Stimulated activated CD4-positive, alpha-beta T cell treated with anti-CD3 and anti-CD28 coated beads, Interleukin-12 subunit alpha, Interleukin-12 subunit beta, amount 100 ng/mL, for 24 hours (primary cell): ENCODE measurements around the gene TBC1D1.

Experiments
- DNase-seq, 2 experiments: peaks; one replicate each; pipeline ENCODE4 v3.0.0-alpha.2; 2020; ENCODE audit warnings: low read depth in 2 of 2

The TBC1D1 gene

GRCh38 chr4:37990731-37991245 is 99.9 kb downstream of the TBC1D1 start:
- DNase-seq: no peak

DNA sequence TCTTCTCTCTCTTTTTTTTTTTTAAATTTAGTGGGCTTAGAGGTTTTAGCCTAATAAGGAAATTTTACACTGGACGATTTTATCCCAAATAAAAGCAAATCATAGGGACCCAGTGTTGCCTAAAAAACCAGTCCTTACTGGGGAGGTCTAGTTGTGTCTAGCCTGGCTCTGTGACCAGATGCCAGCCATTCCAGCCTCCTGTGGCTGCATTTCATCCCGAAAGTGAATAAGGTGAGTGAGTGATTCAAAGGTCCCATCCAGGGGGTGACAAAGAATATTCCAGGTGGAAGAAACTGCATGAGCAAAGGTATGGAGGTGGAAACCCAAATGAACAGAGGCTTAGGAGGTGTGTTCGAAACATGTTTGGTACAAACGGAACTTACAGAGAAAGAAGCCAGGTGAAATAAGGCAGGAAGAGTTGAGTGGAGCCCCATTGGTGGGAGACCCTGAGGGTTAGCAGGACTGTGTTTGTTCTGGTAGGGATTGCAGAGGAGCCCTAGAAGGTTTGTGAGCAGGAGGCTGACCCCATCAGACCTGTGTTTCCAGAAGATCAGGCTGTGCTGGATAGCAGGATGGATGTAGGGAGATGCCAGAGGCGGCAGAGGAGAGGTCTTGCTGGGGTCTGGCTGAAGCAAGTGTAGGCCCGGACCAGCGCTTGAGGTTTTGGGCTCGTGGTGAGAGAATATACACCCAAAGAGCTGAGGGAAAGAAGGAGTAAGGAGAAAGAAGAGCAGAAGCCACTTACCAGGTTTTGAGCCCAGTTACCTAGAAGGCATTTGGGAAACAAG is 100.9 kb downstream of the TBC1D1 start:
- DNase-seq: no peak

- DNase-seq: no peak
These were observed 102.9 kb downstream of the TBC1D1 start for GRCh38 chr4:37993806-37994205.

- no peak for DNase-seq
These were observed 103.7 kb downstream of the TBC1D1 start for GRCh38 chr4:37994569-37994968.

DNA sequence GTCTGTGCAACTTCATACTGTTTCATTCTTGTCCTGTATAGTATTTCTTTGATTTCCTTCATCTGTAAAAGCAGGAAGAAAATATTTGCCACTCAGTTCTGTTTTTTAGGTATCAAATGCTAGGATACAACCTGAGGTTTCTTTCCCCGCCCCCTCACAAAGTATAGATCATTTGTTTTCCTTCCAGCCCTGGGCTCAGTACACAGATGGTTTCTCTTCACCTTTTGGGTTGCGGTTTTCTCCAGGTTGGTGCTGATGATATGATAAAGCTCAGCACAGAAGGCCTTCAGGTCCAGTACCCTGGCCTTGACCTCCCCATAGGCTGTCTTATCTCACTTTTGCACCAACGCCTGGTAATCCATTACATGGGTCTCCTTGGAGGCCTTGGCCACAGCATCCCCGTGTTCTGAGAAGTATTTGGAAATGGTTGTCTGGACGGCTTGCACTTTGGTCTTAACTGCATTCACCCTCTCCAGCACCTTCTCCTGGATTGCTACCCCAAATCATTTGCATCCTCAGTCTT is 104.5 kb downstream of the TBC1D1 start:
- no peak for DNase-seq

DNA sequence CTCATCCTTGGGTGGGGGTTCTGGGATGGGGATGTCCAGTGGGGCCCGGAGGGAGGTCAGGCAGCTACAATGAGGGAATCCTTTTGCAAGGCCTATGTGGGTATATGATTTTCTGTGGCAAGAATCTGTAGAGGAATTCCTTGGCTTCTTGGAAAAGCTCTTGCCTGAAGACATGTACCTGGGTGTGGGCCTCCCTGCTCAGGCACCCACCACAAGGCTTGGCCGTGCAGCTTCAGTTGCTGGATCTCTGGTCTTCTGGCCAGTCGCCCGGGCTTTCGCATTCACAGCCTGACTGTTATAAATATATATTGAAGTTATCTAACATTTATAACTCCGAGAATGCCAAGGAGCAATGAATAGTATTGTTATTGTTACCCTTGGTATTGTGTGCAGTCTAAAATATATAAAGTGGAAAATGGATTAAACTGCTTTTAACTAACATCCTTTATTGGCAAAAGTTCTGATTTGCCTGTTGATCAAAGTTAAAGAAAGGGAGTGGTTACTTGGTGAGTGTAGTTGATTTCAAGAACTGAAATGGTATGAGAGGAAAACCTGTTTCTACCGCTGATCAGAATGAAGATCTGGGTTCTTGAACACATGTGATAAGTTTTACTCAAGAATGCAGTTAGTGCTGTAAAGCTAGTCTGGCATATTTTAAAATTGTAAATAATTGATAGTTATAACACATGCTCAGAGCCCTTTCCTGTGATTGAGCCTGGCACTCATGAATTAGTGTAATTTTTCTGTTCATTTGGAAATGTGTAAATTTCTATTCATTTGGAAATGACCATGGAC is 105.3 kb downstream of the TBC1D1 start:
- DNase-seq: no peak

DNA sequence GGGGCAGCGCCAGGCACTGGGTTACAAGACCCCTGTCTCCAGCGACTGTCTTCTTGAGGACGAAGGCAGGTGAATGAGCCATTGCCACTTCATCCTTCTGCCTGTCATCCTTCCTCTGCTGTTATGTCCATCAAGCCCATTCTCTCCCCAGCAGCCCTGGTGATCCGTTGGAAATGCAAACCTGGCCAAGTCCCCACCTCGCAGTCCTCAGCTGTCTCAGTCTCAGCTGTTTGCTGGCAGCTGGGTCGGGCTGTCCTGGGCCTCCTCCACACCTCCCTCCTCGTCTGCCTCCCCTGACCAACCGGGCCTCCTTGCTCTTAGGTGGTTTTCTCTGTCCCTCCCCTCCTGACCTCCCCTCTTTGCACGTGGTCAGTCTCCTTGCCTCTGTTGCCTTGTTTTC is 107.3 kb downstream of the TBC1D1 start:
- DNase-seq: no peak

DNA sequence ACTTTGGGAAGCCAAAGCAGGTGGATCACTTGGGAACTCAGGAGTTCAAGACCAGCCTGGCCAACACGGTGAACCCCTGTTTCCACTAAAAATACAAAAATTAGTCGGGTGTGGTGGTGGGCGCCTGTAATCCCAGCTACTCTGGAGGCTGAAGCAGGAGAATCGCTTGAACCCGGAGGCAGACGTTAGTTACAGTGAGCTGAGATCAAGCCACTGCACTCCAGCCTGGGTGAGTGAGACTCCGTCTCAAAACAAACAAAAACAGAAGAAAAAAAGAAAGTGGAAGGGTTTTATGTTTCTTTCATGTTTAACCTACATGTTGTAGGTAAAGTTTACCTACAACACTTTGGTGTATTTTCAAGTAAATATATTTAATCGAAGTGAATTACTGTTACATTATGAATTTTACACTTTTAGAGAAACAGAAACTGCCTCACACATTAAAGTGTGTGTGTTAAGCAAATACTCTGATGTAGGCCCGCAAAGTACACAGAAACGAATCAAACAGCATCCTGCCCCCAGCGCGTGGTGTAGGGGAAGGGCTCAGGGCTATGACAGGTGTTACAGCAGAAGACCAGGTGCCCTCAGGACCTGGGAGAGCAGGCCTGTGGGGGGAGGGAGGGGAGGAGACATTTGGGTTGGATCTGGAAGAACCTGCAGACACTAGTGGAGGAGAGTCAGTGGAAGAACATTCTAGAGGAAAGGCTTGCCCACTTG is 108.3 kb downstream of the TBC1D1 start:
- DNase-seq: no peak

GRCh38 chr4:37999965-38000364 is 109.1 kb downstream of the TBC1D1 start:
- no peak for DNase-seq

DNA sequence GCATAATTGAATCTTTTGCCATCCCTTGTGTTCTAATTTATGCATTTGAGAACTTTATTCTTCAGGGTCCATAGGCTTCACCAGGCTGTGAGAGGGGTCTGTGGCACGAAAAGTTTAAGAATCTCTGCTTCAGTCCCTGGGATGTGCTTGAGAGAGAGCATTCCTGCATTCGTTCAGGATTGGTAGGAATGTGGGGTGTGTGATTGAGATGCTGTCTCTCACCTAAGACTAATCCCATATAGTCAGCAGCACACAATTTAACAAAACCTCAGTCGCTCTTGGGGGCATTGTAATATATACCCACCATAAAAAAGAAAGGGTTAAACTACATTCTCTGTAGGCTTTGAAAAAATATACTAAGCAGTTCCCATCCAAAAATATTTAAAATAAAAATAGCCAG is 111.0 kb downstream of the TBC1D1 start:
- DNase-seq: no peak

- DNase-seq: no peak
These were observed 111.7 kb downstream of the TBC1D1 start for GRCh38 chr4:38002451-38003071.

DNA sequence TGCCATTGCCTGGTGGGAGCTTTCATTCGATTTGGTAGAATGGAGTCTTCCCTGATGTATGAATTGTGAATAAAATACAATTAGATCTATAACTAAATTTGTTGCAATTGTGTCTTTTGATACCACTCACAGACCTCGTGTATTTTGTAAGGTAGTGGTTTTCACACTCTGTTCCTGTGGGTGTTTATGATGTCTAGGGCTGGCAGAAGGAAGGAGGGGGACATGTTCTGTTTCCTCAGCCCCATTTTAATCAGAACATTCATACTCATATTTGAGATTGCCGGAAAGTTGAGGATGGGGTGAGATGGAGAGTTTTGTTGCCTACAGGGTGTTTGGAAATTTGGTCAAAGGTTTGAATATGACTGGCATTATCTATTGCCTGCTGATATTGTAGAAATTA is 112.2 kb downstream of the TBC1D1 start:
- DNase-seq: no peak

- no peak for DNase-seq
These were observed 112.7 kb downstream of the TBC1D1 start for GRCh38 chr4:38003628-38004027.

DNA sequence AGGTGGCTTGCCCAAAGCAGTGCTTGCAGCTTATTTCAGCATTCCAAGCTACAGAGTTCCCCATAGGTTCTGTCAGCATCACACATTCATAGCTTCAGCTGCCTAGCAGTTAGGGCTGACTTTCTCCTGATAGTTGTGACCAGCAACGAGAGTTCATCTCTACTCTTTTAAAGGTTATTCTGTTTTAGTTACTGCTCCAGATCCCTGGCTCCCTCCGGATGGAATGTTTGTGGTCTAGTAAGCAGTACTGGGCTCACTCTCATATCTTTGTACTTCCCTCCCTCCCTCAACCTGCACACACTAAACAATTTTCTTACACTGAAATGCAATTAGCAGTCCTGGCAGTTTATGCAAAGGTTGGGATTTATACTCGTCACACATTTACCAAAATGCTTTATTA is 113.2 kb downstream of the TBC1D1 start:
- no peak for DNase-seq

DNA sequence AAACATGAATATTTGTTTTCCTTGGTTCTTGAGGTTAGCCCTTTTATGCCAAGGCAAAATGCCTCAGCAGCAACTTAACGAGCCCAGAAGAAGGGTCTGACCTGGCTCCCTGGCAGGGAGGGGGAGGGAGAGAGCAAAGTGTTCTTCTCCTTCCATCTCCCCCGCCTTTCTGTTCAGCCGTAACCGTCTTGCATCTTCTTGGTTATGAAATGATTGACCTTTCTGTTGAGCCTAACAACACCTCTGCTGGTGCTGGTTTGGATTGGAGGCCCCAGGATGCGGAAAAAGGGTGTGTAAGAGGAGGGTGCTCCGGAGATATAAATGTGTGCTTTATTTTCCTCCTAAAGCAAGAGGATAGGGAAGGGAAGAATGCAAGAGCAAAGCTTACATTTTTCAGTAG is 114.0 kb downstream of the TBC1D1 start:
- DNase-seq: no peak

DNA sequence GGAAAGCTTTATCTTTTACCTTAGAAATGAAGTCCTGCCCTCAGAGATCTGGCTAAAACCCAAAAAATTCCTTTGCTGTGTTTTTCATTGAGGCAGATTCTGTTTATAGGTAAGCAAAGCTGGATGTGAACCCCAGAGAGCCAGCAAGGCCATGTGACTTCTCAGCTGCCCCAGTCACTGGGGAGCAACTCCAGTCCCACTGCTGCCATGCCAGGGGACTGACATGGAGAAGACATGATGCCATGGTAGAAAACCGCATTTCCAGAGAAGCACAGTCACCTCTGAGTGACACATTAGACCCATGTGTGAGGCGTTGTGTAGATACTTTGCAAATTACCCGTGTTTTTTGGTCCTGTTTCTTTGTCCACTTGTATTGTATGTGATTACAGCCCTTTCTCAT is 114.8 kb downstream of the TBC1D1 start:
- DNase-seq: no peak

- no peak for DNase-seq
These were observed 116.8 kb downstream of the TBC1D1 start for GRCh38 chr4:38007645-38008044.

DNA sequence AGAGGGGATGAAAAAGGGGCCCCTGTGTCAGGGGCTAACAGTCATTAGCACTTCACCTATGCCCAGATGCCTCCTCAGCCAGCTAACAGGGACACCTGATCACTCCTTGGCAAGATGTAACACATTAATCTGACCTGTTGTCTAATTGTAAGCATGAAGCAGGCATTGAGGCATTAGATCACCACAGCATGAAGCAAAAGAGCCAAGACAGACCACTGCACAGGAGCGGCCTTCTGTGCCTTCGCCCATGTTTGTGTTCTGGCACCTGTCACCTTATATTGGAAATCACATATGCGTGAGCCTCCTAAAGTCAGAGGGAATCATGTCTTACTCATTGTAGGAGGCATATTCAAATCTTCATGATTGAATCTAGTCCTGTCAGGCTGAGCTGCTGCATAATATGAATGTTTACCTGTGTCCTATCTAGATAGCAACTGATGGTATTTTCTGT is 117.7 kb downstream of the TBC1D1 start:
- no peak for DNase-seq

- no peak for DNase-seq
These were observed 118.5 kb downstream of the TBC1D1 start for GRCh38 chr4:38009421-38009820.

GRCh38 chr4:38009949-38010348 is 119.1 kb downstream of the TBC1D1 start:
- DNase-seq: no peak

DNA sequence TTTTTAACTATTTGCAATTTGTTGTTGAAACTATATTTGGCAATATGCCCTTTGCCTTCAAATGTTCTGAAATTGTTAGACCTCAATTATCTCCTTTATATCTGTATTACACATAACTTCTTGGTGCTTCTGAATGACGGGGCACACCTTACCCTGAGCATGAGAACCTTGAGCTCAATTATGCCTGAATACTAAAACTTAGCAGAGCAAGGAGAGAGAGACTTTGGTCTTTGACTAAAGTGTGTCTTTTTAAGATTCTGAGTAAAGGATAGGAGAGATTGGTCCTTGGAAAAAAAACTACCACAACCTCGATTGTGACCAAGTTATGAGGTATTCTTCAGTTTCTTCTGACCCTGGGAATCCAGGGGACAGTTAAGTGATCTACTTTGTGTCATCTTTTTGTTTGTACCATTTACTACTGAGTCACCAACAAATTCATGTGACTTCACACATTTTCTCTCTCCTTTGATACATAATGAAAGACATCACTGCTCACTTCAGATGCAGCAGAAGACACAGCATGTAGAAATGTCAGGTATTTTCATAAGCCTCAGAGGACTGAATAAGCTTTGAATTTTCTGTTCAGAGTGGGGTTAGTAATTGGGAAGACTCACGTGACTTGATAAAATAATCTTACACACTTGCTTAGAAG is 120.8 kb downstream of the TBC1D1 start:
- no peak for DNase-seq
